IMR-90 (cell line): ENCODE measurements around the gene COPS2. TPM values are rescaled to one million over a fixed set of nuclear protein-coding genes. Genes with fewer than 3 reads are reported as not detected.

ENCODE experiments used
- ATAC-seq: fragments of 200-7000 bp; cut with Tn5 transposase; 2 replicates; pipeline ENCODE4 v1.9.1; 2020; ENCODE audit warnings: low read depth, mild to moderate bottlenecking, moderate library complexity
- BruUV-seq: library from RNA; stranded (reverse); fragments of 400-500 nt; replicated peaks from 2 replicates; lab custom pipeline; 2021; lab: Mats Ljungman, UMichigan
- CTCF ChIA-PET: fragments of 300-600 bp; formaldehyde crosslinking; extraction: SDS; loops from one replicate; lab custom pipeline; 2021; ENCODE audit warnings: antibody characterized with exemption; lab: Yijun Ruan, JAX
- POLR2A ChIA-PET: fragments of 300-600 bp; sonication (Branson Sonifier 250); formaldehyde crosslinking; loops from one replicate; lab custom pipeline; 2022; ENCODE audit warnings: antibody characterized with exemption; ENCODE audit not compliant: unreplicated experiment; lab: Charles Lee
- DNase-seq: peaks from one replicate; pipeline ENCODE4 v3.0.0; 2013
- H2AFZ ChIP-seq: replicated peaks from 2 replicates; pipeline ENCODE3; 2013; ENCODE audit warnings: low read length, mild to moderate bottlenecking; ENCODE audit not compliant: poor library complexity
- H2AK5ac ChIP-seq: 2 replicates; pipeline ENCODE4 v1.6.1; 2013; ENCODE audit warnings: low read depth, low read length, inconsistent platforms
- H2AK9ac ChIP-seq: replicated peaks from 2 replicates; pipeline ENCODE3; 2013; ENCODE audit warnings: mild to moderate bottlenecking, low read depth, low read length, moderate library complexity; ENCODE audit not compliant: poor library complexity
- H2BK120ac ChIP-seq: 2 replicates; pipeline ENCODE4 v1.6.1; 2013; ENCODE audit warnings: low read depth, low read length, inconsistent platforms
- H2BK15ac ChIP-seq: 3 replicates; pipeline ENCODE4 v1.6.1; 2013; ENCODE audit warnings: low read depth, low read length, inconsistent platforms
- H2BK20ac ChIP-seq: 2 replicates; pipeline ENCODE4 v1.6.1; 2013; ENCODE audit warnings: low read depth, mild to moderate bottlenecking, inconsistent platforms, low read length, moderate library complexity
- H2BK5ac ChIP-seq: 2 replicates; pipeline ENCODE4 v1.6.1; 2013; ENCODE audit warnings: mild to moderate bottlenecking, low read depth, low read length, inconsistent platforms; ENCODE audit not compliant: poor library complexity, severe bottlenecking
- H3K14ac ChIP-seq: replicated peaks from 2 replicates; pipeline ENCODE4 v1.6.1; 2013; ENCODE audit warnings: low read depth, low read length, inconsistent platforms
- H3K18ac ChIP-seq: 2 replicates; pipeline ENCODE4 v1.6.1; 2013; ENCODE audit warnings: low read depth, low read length, control low read depth
- H3K23ac ChIP-seq: 2 replicates; pipeline ENCODE4 v1.6.1; 2013; ENCODE audit warnings: low read depth, low read length, inconsistent platforms
- H3K27ac ChIP-seq: 2 replicates; pipeline ENCODE4 v1.5.1; 2013; ENCODE audit warnings: mild to moderate bottlenecking, control low read depth, low read length; ENCODE audit not compliant: insufficient read depth
- H3K27me3 ChIP-seq: 2 replicates; pipeline ENCODE4 v1.6.1; 2013; ENCODE audit warnings: low read length; ENCODE audit not compliant: control insufficient read depth, insufficient read depth
- H3K36me3 ChIP-seq: 2 replicates; pipeline ENCODE4 v1.6.1; 2013; ENCODE audit warnings: low read length, mixed read lengths; ENCODE audit not compliant: control insufficient read depth, insufficient read depth
- H3K4ac ChIP-seq: 2 replicates; pipeline ENCODE4 v1.6.1; 2013; ENCODE audit warnings: low read depth, low read length, inconsistent platforms
- H3K4me1 ChIP-seq: 2 replicates; pipeline ENCODE4 v1.6.1; 2013; ENCODE audit warnings: low read length, mixed read lengths; ENCODE audit not compliant: control insufficient read depth, insufficient read depth
- H3K4me2 ChIP-seq: 2 replicates; pipeline ENCODE4 v1.6.1; 2013; ENCODE audit warnings: low read depth, mild to moderate bottlenecking, control low read depth, low read length, moderate library complexity
- H3K4me3 ChIP-seq: 2 replicates; pipeline ENCODE4 v1.5.1; 2013; ENCODE audit warnings: low read depth, mild to moderate bottlenecking, control low read depth, low read length, moderate library complexity; ENCODE audit not compliant: insufficient read depth
- H3K56ac ChIP-seq: 2 replicates; pipeline ENCODE4 v1.6.1; 2013; ENCODE audit warnings: low read length, inconsistent platforms; ENCODE audit not compliant: insufficient read depth; ENCODE audit errors: extremely low read depth
- H3K79me1 ChIP-seq, 2 experiments: 2 replicates each; pipeline ENCODE4 v1.6.1; 2013; ENCODE audit warnings: low read length in 2 of 2, inconsistent platforms in 1 of 2, low read depth in 1 of 2
- H3K9ac ChIP-seq: 2 replicates; pipeline ENCODE4 v1.6.1; 2013; ENCODE audit warnings: low read depth, low read length, control low read depth
- H3K9me1 ChIP-seq: 2 replicates; pipeline ENCODE4 v1.6.1; 2013; ENCODE audit warnings: low read length, inconsistent platforms; ENCODE audit not compliant: insufficient read depth
- H3K9me3 ChIP-seq: 2 replicates; pipeline ENCODE4 v1.6.1; 2013; ENCODE audit warnings: low read length; ENCODE audit not compliant: control insufficient read depth, insufficient read depth
- H4K20me1 ChIP-seq: 2 replicates; pipeline ENCODE4 v1.6.1; 2013; ENCODE audit warnings: low read length, inconsistent platforms; ENCODE audit not compliant: insufficient read depth
- H4K5ac ChIP-seq: 2 replicates; pipeline ENCODE4 v1.6.1; 2013; ENCODE audit warnings: mild to moderate bottlenecking, low read depth, low read length, control low read depth
- H4K8ac ChIP-seq, 2 experiments: 2 replicates each; pipeline ENCODE4 v1.6.1; 2013; ENCODE audit warnings: low read depth in 2 of 2, low read length in 2 of 2, control low read depth in 1 of 2, inconsistent platforms in 1 of 2
- H4K91ac ChIP-seq: 2 replicates; pipeline ENCODE4 v1.6.1; 2013; ENCODE audit warnings: low read depth, low read length, inconsistent platforms; ENCODE audit not compliant: insufficient read depth
- MAZ ChIP-seq: IDR thresholded peaks from 2 replicates; pipeline ENCODE4 v1.6.1; 2012; ENCODE audit warnings: low read depth, mild to moderate bottlenecking, low read length, improper control_type of control experiment, moderate library complexity, borderline replicate concordance
- MXI1 ChIP-seq: IDR thresholded peaks from 2 replicates; pipeline ENCODE4 v1.6.1; 2012; ENCODE audit warnings: low read depth, mild to moderate bottlenecking, low read length, moderate library complexity, borderline replicate concordance
- RAD21 ChIP-seq: IDR thresholded peaks from 2 replicates; pipeline ENCODE4 v1.6.1; 2012; ENCODE audit warnings: low read length, improper control_type of control experiment
- USF2 ChIP-seq: fragments of 150-350 bp; IDR thresholded peaks from 2 replicates; pipeline ENCODE4 v1.6.1; 2017; ENCODE audit warnings: mild to moderate bottlenecking, antibody characterized with exemption, low read length, low read depth
- WGBS, 2 experiments: methylation state at CpG; one replicate each; pipeline versions ENCODE4 v1.1.5 to v1.1.7; 2013; ENCODE audit warnings: missing lambda C conversion rate in 2 of 2; ENCODE audit not compliant: insufficient read length in 1 of 2; ENCODE audit errors: extremely low coverage in 2 of 2; 5-methylcytosine and 5-hydroxymethylcytosine counted together
- dilution Hi-C: fragments of 300-500 bp; cut with HindIII; formaldehyde crosslinking; loops from one replicate; pipeline ENCODE4 v1.14.3; 2018; ENCODE audit warnings: low sequenced_read_pairs; ENCODE audit not compliant: unreplicated experiment
- in situ Hi-C: fragments of 300-500 bp; cut with MboI; formaldehyde crosslinking; loops from 3 replicates; pipeline ENCODE4 v1.14.3; 2019; ENCODE audit warnings: low sequenced_read_pairs, inconsistent platforms, mixed read lengths
- intact Hi-C: fragments of 100-400 bp; cut with micrococcal nuclease; formaldehyde crosslinking; loops from 2 replicates; pipeline ENCODE4 v1.10.0; 2022
- polyA plus RNA-seq, 3 experiments: library from polyadenylated mRNA; depleted of rRNA; stranded (reverse); fragments of >200 nt; gene quantifications; 2 replicates each; pipeline ENCODE4 v1.2.3, GENCODE V29; 2012; ENCODE audit warnings: low replicate concordance in 1 of 3
- total RNA-seq: library from RNA; depleted of rRNA; stranded (reverse); fragments of >200 nt; gene quantifications from 2 replicates; pipeline ENCODE4 v1.2.3, GENCODE V29; 2012

COPS2 gene
- total and polyA plus RNA-seq, 2 of the 4 experiments (the other 2 are of a cell fraction) = 54.6 to 75.6 TPM

- intact Hi-C loops = no loop called here
- Histone ChIP-seq H2AFZ (no peak overlapping the region), H3K14ac (no peak overlapping the region), H3K9me3 (peaks cover 4% of the 10 kb centered on the region; the same call in 1 of the 2 replicates), H3K4me3 (no peak overlapping the region), H3K18ac (no peak overlapping the region), H3K4me1 (no peaks in the 10 kb centered on the region), H3K9me1 (peaks cover 8% of the 10 kb centered on the region; the same call in 1 of the 2 replicates), H3K36me3 (peaks cover 17% of the 10 kb centered on the region), H3K56ac (no peak overlapping the region), H3K23ac (no peak overlapping the region), H2BK5ac (no peak overlapping the region), H3K4ac (no peak overlapping the region), H3K79me1 (peaks cover 16 to 17% of the 10 kb centered on the region in 2 experiments), H3K27me3 (no peaks in the 10 kb centered on the region), H2BK120ac (no peak overlapping the region), H3K27ac (no peak overlapping the region), H4K20me1 (peaks cover 3% of the 10 kb centered on the region; the same call in 1 of the 2 replicates), H2AK5ac (no peak overlapping the region), H3K4me2 (no peak overlapping the region), H2AK9ac (no peak overlapping the region), H4K8ac (no peak overlapping the region), H4K91ac (no peak overlapping the region), H3K9ac (no peak overlapping the region), H2BK15ac (no peak overlapping the region), H2BK20ac (no peak overlapping the region), H4K5ac (no peak overlapping the region)
- BruUV-seq = no TSS peak
- DNase-seq = no peak
- in situ Hi-C loops = no loop called here
- dilution Hi-C loops = no loop called here
- CTCF ChIA-PET = no interaction called here
- no CpG with 5 or more reads among the region's 2 CpGs for WGBS, 2 experiments
- ATAC-seq = no peak
- no peak for TF ChIP-seq RAD21
- TF ChIP-seq MXI1 = no peak
- no peak for TF ChIP-seq USF2
- TF ChIP-seq MAZ = no peak
- POLR2A ChIA-PET = no interaction called here
These were observed 40.3 kb downstream of the COPS2 start for GRCh38 chr15:49115062-49115461.
